Common myeloid progenitor, CD34-positive (primary cell): ENCODE measurements around the gene PHF2.

Experiments
- CTCF ChIA-PET: fragments of 350-600 bp; sonication (Branson Sonifier 250); formaldehyde crosslinking; loops from one replicate; lab custom pipeline; 2021; ENCODE audit warnings: antibody characterized with exemption; lab: Charles Lee
- POLR2A ChIA-PET: fragments of 350-600 bp; sonication (Branson Sonifier 250); formaldehyde crosslinking; loops from one replicate; lab custom pipeline; 2021; ENCODE audit warnings: antibody characterized with exemption; lab: Charles Lee
- DNase-seq, 3 donors: peaks; one replicate each; pipeline versions ENCODE4 v3.0.0 to v3.0.0-alpha.2; 2013
- H3K27ac ChIP-seq, 2 experiments: 1 replicate in 1 of 2; 2 replicates in 1 of 2; pipeline ENCODE4 v1.7.0; 2013; ENCODE audit warnings: inconsistent platforms in 2 of 2, low read length in 2 of 2, mild to moderate bottlenecking in 2 of 2, low read depth in 1 of 2, moderate library complexity in 1 of 2; ENCODE audit not compliant: severe bottlenecking in 2 of 2, insufficient read depth in 1 of 2, poor library complexity in 1 of 2
- H3K27me3 ChIP-seq, 5 experiments: replicated peaks in 2 of 5; 1 replicate in 3 of 5; 2 replicates in 2 of 5; pipeline versions ENCODE4 v1.6.1 to v1.7.0; 2013; ENCODE audit warnings: low read length in 4 of 5, mild to moderate bottlenecking in 2 of 5, moderate library complexity in 2 of 5, inconsistent platforms in 1 of 5; ENCODE audit not compliant: insufficient read depth in 5 of 5, control insufficient read depth in 4 of 5
- H3K36me3 ChIP-seq, 4 experiments: 1 replicate in 2 of 4; 2 replicates in 2 of 4; pipeline versions ENCODE4 v1.6.1 to v1.7.0; 2013; ENCODE audit warnings: low read length in 3 of 4, control low read depth in 1 of 4, mild to moderate bottlenecking in 1 of 4; ENCODE audit not compliant: control insufficient read depth in 4 of 4, insufficient read depth in 4 of 4
- H3K4me1 ChIP-seq, 4 experiments: 1 replicate in 3 of 4; 2 replicates in 1 of 4; pipeline versions ENCODE4 v1.6.1 to v1.7.1; 2013; ENCODE audit warnings: low read length in 3 of 4, mild to moderate bottlenecking in 3 of 4, control low read depth in 1 of 4, inconsistent platforms in 1 of 4, moderate library complexity in 1 of 4; ENCODE audit not compliant: control insufficient read depth in 4 of 4, insufficient read depth in 4 of 4; ENCODE audit errors: control extremely low read depth in 1 of 4
- H3K4me3 ChIP-seq, 7 experiments: 1 replicate in 4 of 7; 2 replicates in 3 of 7; pipeline versions ENCODE4 v1.5.1 to v1.7.0; 2013; ENCODE audit warnings: mild to moderate bottlenecking in 7 of 7, low read length in 6 of 7, moderate library complexity in 6 of 7, inconsistent platforms in 2 of 7, low read depth in 2 of 7, control low read depth in 1 of 7; ENCODE audit not compliant: insufficient read depth in 4 of 7, control insufficient read depth in 1 of 7; ENCODE audit errors: extremely low read depth in 1 of 7
- H3K9me3 ChIP-seq, 5 experiments: 1 replicate in 4 of 5; 2 replicates in 1 of 5; pipeline versions ENCODE4 v1.6.1 to v1.7.1; 2013; ENCODE audit warnings: low read length in 4 of 5, mild to moderate bottlenecking in 2 of 5, inconsistent platforms in 1 of 5, low read depth in 1 of 5, moderate library complexity in 1 of 5; ENCODE audit not compliant: control insufficient read depth in 4 of 5, insufficient read depth in 2 of 5; ENCODE audit errors: control extremely low read depth in 1 of 5
- WGBS: methylation state at CpG from one replicate; pipeline ENCODE4 v1.1.5; 2013; ENCODE audit not compliant: insufficient coverage; 5-methylcytosine and 5-hydroxymethylcytosine counted together

The PHF2 gene

GRCh38 chr9:93721417-93721965 lies 145.1 kb downstream of the PHF2 start:
- no peak overlapping the region for H3K27ac ChIP-seq
- no peak for DNase-seq
- CTCF ChIA-PET = interaction anchor here (0.5 kb wide), 1 partner anchor 194 kb away, joined by 3 read pairs; no protein-coding TSS in a partner anchor
- H3K36me3 ChIP-seq = no peaks in the 10 kb centered on the region
- H3K9me3 ChIP-seq = peaks cover 0 to 15% (median 2%) of the 10 kb centered on the region in 5 experiments
- H3K4me3 ChIP-seq = no peak overlapping the region
- 95% methylated on average over 13 of the region's 13 CpGs for WGBS
- H3K27me3 ChIP-seq = peaks cover 0 to 9% (median 0%) of the 10 kb centered on the region in 5 experiments
- POLR2A ChIA-PET = no interaction called here
- no peaks in the 10 kb centered on the region for H3K4me1 ChIP-seq

GRCh38 chr9:93724852-93725251 lies 148.5 kb downstream of the PHF2 start:
- 93% methylated on average over 2 of the region's 4 CpGs for WGBS
- ChIA-PET CTCF (interaction anchor here (1.0 kb wide), 1 partner anchor 18 kb away, joined by 3 read pairs; no protein-coding TSS in a partner anchor), POLR2A (no interaction called here)
- no peak for DNase-seq
- Histone ChIP-seq H3K9me3 (peaks cover 0 to 11% (median 0%) of the 10 kb centered on the region in 5 experiments), H3K27ac (no peak overlapping the region), H3K27me3 (peaks cover 0 to 23% (median 0%) of the 10 kb centered on the region in 5 experiments), H3K4me3 (no peak overlapping the region), H3K36me3 (no peaks in the 10 kb centered on the region), H3K4me1 (no peaks in the 10 kb centered on the region)

DNA sequence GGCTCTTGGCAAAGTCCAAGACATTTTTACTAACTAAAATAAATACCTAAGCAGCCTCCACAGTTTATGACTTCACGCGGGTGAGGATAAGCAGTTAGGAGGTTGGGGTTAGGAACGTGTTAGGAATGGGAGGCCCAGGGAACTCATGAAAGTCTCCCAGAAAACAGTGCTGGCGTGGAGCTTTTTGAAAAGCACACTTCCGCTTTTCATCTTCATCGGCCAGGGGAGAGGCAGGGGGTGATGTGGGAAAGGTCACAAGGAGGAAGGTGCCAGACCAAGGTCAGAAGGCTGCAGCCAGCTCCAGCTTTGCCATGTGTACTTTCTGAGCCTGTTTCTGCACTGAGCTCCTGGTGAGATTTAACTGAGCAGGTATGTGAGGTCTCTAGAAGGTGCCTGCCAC lies 149.0 kb downstream of the PHF2 start:
- Histone ChIP-seq H3K9me3 (peaks cover 0 to 11% (median 0%) of the 10 kb centered on the region in 5 experiments), H3K27me3 (peaks cover 0 to 25% (median 0%) of the 10 kb centered on the region in 5 experiments), H3K36me3 (no peaks in the 10 kb centered on the region), H3K27ac (no peak overlapping the region), H3K4me3 (no peak overlapping the region), H3K4me1 (no peaks in the 10 kb centered on the region)
- CTCF ChIA-PET = interaction anchor here (1.0 kb wide), 1 partner anchor 19 kb away, joined by 3 read pairs; no protein-coding TSS in a partner anchor
- WGBS = 66% methylated on average over 3 of the region's 6 CpGs
- POLR2A ChIA-PET = no interaction called here
- DNase-seq = no peak

GRCh38 chr9:93726147-93726546 lies 149.8 kb downstream of the PHF2 start:
- Histone ChIP-seq H3K36me3 (no peaks in the 10 kb centered on the region), H3K9me3 (peaks cover 0 to 13% (median 3%) of the 10 kb centered on the region in 5 experiments), H3K4me1 (no peaks in the 10 kb centered on the region), H3K4me3 (no peak overlapping the region), H3K27me3 (peaks cover 0 to 26% (median 0%) of the 10 kb centered on the region in 5 experiments), H3K27ac (no peak overlapping the region)
- ChIA-PET CTCF (interaction anchor here (1.0 kb wide), 1 partner anchor 20 kb away, joined by 3 read pairs; no protein-coding TSS in a partner anchor), POLR2A (no interaction called here)
- no peak for DNase-seq
- 94% methylated on average over 6 of the region's 7 CpGs for WGBS
